DOHH2 (cell line): ENCODE results near the gene ARHGAP22.

Experiments
- H3F3A ChIP-seq: fragments of 200-600 bp; sonication (generic), shearing (Covaris generic); 2 replicates; pipeline ENCODE4 v1.6.0; 2016; ENCODE audit warnings: antibody characterized with exemption, mild to moderate bottlenecking; ENCODE audit not compliant: control insufficient read depth, insufficient read depth
- H3K27ac ChIP-seq: fragments of 200-600 bp; sonication (generic); 2 replicates; pipeline ENCODE4 v1.5.1; 2014; ENCODE audit warnings: low read depth, mild to moderate bottlenecking, low read length, moderate library complexity
- H3K27me3 ChIP-seq: fragments of 200-600 bp; sonication (generic); 2 replicates; pipeline ENCODE4 v1.6.1; 2014; ENCODE audit warnings: mild to moderate bottlenecking, low read length, mixed read lengths; ENCODE audit not compliant: control insufficient read depth
- H3K36me3 ChIP-seq: fragments of 200-600 bp; sonication (generic); 2 replicates; pipeline ENCODE4 v1.6.1; 2014; ENCODE audit warnings: mild to moderate bottlenecking, low read length, moderate library complexity, mixed read lengths; ENCODE audit not compliant: control insufficient read depth
- H3K4me1 ChIP-seq: fragments of 200-600 bp; sonication (generic); 2 replicates; pipeline ENCODE4 v1.6.1; 2014; ENCODE audit warnings: mild to moderate bottlenecking, low read length, mixed read lengths; ENCODE audit not compliant: control insufficient read depth
- H3K4me2 ChIP-seq: fragments of 200-600 bp; sonication (generic); 2 replicates; pipeline ENCODE4 v1.6.0; 2014; ENCODE audit warnings: mild to moderate bottlenecking, low read length, moderate library complexity
- H3K4me3 ChIP-seq: fragments of 200-600 bp; sonication (generic); 2 replicates; pipeline ENCODE4 v1.5.1; 2014; ENCODE audit warnings: mild to moderate bottlenecking, low read length, mixed read lengths
- H3K79me2 ChIP-seq: fragments of 200-600 bp; sonication (generic); 2 replicates; pipeline ENCODE4 v1.6.1; 2014; ENCODE audit warnings: mild to moderate bottlenecking, low read length, mixed read lengths; ENCODE audit not compliant: control insufficient read depth
- H3K9me2 ChIP-seq: fragments of 200-600 bp; sonication (generic); replicated peaks from 2 replicates; pipeline ENCODE4 v1.6.1; 2014; ENCODE audit warnings: mild to moderate bottlenecking, low read length, mixed read lengths; ENCODE audit not compliant: control insufficient read depth
- H3K9me3 ChIP-seq: fragments of 200-600 bp; sonication (generic); 2 replicates; pipeline ENCODE4 v1.6.1; 2014; ENCODE audit warnings: antibody characterized with exemption, low read length, mixed read lengths; ENCODE audit not compliant: control insufficient read depth, insufficient read depth
- H4K20me1 ChIP-seq: fragments of 200-600 bp; sonication (generic); 2 replicates; pipeline ENCODE4 v1.6.0; 2014; ENCODE audit warnings: low read depth, mild to moderate bottlenecking, antibody characterized with exemption, low read length, moderate library complexity; ENCODE audit not compliant: control insufficient read depth, insufficient read depth
- CTCF ChIP-seq: fragments of 200-600 bp; sonication (generic); IDR thresholded peaks from one replicate; pipeline ENCODE4 v1.5.1; 2014; ENCODE audit warnings: antibody characterized with exemption, mild to moderate bottlenecking, low read depth, low read length; ENCODE audit not compliant: poor library complexity, severe bottlenecking
- EZH2phosphoT487 ChIP-seq: fragments of 200-600 bp; sonication (generic); IDR thresholded peaks from 2 replicates; pipeline ENCODE4 v1.6.1; 2017; ENCODE audit warnings: borderline replicate concordance, mild to moderate bottlenecking, antibody characterized with exemption, low read length, moderate library complexity, mixed read lengths

ARHGAP22 gene

DNA sequence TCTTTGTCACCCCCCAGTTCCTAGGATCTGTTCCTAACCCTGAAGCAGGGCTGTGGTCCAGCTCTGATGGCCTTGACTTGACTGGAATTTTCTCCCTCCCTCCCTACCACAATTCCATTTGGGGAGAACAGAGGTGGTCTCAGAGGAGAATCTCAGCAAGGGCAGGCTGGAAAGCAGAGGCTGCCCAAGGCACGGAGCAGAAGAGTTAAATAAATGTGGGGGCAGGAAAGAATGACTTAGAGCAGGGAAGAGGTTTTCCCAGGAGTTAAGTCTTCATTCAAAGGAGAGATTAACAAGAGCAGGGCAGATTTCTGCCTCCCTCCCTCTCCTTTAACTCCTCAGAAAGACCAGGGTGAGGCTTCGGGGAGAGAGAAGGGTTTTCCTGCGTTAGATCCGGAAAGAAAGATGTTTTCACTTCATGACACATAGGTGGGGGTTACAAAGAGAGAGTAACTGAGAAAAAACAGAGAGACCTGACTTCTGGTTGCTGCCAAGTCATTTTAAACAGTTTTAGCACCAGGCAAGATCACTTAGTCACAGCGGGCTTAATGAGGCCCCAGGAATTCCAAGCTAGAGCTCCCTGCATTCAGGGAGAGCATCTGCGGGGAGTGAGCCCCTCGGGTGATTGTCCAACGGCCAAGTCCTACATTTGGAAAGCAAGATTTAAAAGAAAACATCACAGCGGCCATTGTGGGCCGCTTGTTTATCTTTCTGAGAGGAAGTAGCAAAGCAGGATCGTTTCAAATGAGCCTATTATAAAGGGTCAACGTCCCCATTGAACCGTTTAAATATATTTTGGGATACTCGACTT, 78.7 kb downstream of the ARHGAP22 start:
- H3K4me2 ChIP-seq, result no peak overlapping the region
- H3K9me2 ChIP-seq, result no peaks in the 10 kb centered on the region
- no peaks in the 10 kb centered on the region for H3K36me3 ChIP-seq
- H3F3A ChIP-seq, result no peaks in the 10 kb centered on the region
- no peaks in the 10 kb centered on the region for H3K4me1 ChIP-seq
- H3K4me3 ChIP-seq, result no peak overlapping the region
- H3K27ac ChIP-seq, result no peak overlapping the region
- TF ChIP-seq CTCF (no peak), EZH2phosphoT487 (no peak)
- no peaks in the 10 kb centered on the region for H3K9me3 ChIP-seq
- no peaks in the 10 kb centered on the region for H4K20me1 ChIP-seq
- H3K79me2 ChIP-seq, result no peaks in the 10 kb centered on the region
- peaks cover 22% of the 10 kb centered on the region for H3K27me3 ChIP-seq

GRCh38 chr10:48525113-48525512, 79.8 kb downstream of the ARHGAP22 start:
- H3K4me1 ChIP-seq, result no peaks in the 10 kb centered on the region
- no peaks in the 10 kb centered on the region for H3K36me3 ChIP-seq
- no peak overlapping the region for H3K4me2 ChIP-seq
- H4K20me1 ChIP-seq, result no peaks in the 10 kb centered on the region
- peaks cover 22% of the 10 kb centered on the region for H3K27me3 ChIP-seq
- no peak for TF ChIP-seq EZH2phosphoT487
- no peak for TF ChIP-seq CTCF
- no peaks in the 10 kb centered on the region for H3K9me2 ChIP-seq
- no peaks in the 10 kb centered on the region for H3K79me2 ChIP-seq
- no peaks in the 10 kb centered on the region for H3F3A ChIP-seq
- no peak overlapping the region for H3K27ac ChIP-seq
- no peak overlapping the region for H3K4me3 ChIP-seq
- H3K9me3 ChIP-seq, result no peaks in the 10 kb centered on the region

DNA sequence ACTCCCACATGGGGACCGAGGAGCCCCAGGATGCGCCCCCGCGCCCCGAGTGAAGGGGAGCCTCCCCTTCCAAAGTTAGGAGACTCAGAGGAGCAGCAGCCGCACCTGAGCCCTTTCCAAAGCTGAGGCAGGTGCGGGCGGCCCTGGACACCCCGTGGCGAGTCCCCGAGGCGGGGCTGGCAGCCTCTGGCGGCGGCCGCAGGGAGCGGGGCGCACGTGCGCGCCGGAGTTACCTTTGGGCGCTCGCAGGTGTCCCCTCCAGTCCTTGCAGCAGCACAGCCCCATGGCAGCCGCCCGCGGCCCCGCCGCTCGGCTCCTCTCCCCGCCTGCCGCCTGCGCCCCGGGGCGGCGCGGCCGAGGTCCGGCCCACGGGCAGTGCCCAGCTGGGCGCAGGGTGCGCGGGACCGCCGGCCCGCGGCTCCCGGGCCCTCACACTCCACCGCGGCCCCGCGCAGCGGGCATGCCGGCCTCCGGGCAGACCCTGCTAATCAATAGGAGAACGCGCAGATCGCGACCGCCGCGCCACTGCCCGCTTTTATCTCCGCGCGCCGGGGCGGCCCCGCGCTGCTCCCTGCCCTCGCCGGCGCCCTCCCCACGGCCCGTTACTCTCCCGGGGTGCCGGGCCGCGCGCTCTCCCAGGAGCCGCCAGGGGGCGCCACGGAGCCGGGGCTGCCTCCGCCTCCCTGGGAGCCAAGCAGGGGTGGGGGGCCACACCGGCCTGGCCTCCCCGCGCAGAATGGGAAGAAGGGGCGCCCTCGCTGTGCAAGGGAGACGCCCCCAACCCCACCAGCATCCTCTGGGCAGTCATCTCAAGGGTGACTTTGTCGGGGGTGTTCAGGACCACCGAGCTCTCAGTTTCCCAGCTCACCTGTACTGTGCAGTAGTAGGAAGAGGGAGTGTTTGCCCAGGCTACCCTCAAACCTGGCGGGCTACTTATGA, 80.8 kb downstream of the ARHGAP22 start:
- Histone ChIP-seq H3K4me3 (no peak overlapping the region), H3K27me3 (peaks cover 22% of the 10 kb centered on the region), H3K27ac (no peak overlapping the region), H3K9me3 (no peaks in the 10 kb centered on the region), H3F3A (no peaks in the 10 kb centered on the region), H3K9me2 (no peaks in the 10 kb centered on the region), H3K4me2 (no peak overlapping the region), H3K4me1 (no peaks in the 10 kb centered on the region), H3K36me3 (no peaks in the 10 kb centered on the region), H4K20me1 (no peaks in the 10 kb centered on the region), H3K79me2 (no peaks in the 10 kb centered on the region)
- TF ChIP-seq CTCF (peak; percentile 61), EZH2phosphoT487 (no peak)
